HepG2 (cell line): Measurements from ENCODE around the gene CLIC1. TPM values are rescaled to one million over a fixed set of nuclear protein-coding genes. Genes with fewer than 3 reads are reported as not detected.

ENCODE experiments used
- BCL6 ChIP-seq: IDR thresholded peaks from 2 replicates; pipeline ENCODE4 v1.6.1; 2016; ENCODE audit warnings: missing genetic modification reagents, missing compliant biosample characterization
- HDAC6 ChIP-seq: fragments of 200-600 bp; sonication (generic); IDR thresholded peaks from 2 replicates; pipeline ENCODE4 v1.7.0; 2017; ENCODE audit warnings: mild to moderate bottlenecking, antibody characterized with exemption, low read length, low read depth
- HOXA5 ChIP-seq: sonication (generic); formaldehyde crosslinking; IDR thresholded peaks from 2 replicates; pipeline ENCODE4 v1.4.0; 2020; ENCODE audit warnings: missing genetic modification reagents
- IRX3 ChIP-seq: sonication (generic); formaldehyde crosslinking; IDR thresholded peaks from 2 replicates; pipeline ENCODE4 v1.8.1; 2023; ENCODE audit warnings: mild to moderate bottlenecking, low read depth, missing genetic modification reagents, borderline replicate concordance
- PAXIP1 ChIP-seq: sonication (generic); formaldehyde crosslinking; conservative IDR thresholded peaks from 2 replicates; pipeline ENCODE4 v1.4.0; 2020; ENCODE audit warnings: mild to moderate bottlenecking, missing genetic modification reagents, moderate library complexity
- RARA ChIP-seq: IDR thresholded peaks from 2 replicates; pipeline ENCODE4 v1.6.1; 2016; ENCODE audit warnings: missing genetic modification reagents, missing compliant biosample characterization
- TAF1 ChIP-seq: sonication (generic); formaldehyde crosslinking; IDR thresholded peaks from 2 replicates; pipeline ENCODE4 v1.4.0; 2020; ENCODE audit warnings: missing genetic modification reagents
- TGIF2 ChIP-seq: IDR thresholded peaks from 2 replicates; pipeline ENCODE4 v1.6.1; 2016; ENCODE audit warnings: control low read depth, missing compliant biosample characterization
- THAP7 ChIP-seq: sonication (generic); formaldehyde crosslinking; IDR thresholded peaks from 2 replicates; pipeline ENCODE4 v1.8.1; 2023; ENCODE audit warnings: mild to moderate bottlenecking, missing genetic modification reagents
- ZFP91 ChIP-seq: sonication (generic); formaldehyde crosslinking; IDR thresholded peaks from 2 replicates; pipeline ENCODE4 v1.9.0; 2022; ENCODE audit warnings: missing genetic modification reagents, mild to moderate bottlenecking, borderline replicate concordance
- ZNF101 ChIP-seq: sonication (generic); formaldehyde crosslinking; IDR thresholded peaks from 2 replicates; pipeline ENCODE4 v1.4.0; 2020; ENCODE audit warnings: mild to moderate bottlenecking, low read depth, missing genetic modification reagents, borderline replicate concordance
- ZNF121 ChIP-seq: sonication (generic); formaldehyde crosslinking; IDR thresholded peaks from 2 replicates; pipeline ENCODE4 v1.5.0; 2020; ENCODE audit warnings: mild to moderate bottlenecking, missing genetic modification reagents
- ZNF549 ChIP-seq: sonication (generic); formaldehyde crosslinking; IDR thresholded peaks from 2 replicates; pipeline ENCODE4 v1.5.0; 2020; ENCODE audit warnings: missing genetic modification reagents
- ZNF552 ChIP-seq: sonication (generic); formaldehyde crosslinking; IDR thresholded peaks from 2 replicates; pipeline ENCODE4 v1.9.0; 2022; ENCODE audit warnings: missing genetic modification reagents, mild to moderate bottlenecking, borderline replicate concordance
- ZNF777 ChIP-seq: sonication (generic); formaldehyde crosslinking; IDR thresholded peaks from 2 replicates; pipeline ENCODE4 v1.4.0; 2020; ENCODE audit warnings: missing genetic modification reagents
- polyA plus RNA-seq, 8 experiments: library from polyadenylated mRNA; depleted of rRNA in 3 of 8; stranded (reverse) in 7 of 8; unstranded in 1 of 8; fragments of >200 nt; fragmentation: Illumina TruSeq in 4 of 8; extraction: Trizol in 4 of 8; gene quantifications; 2 replicates each; pipeline versions ENCODE4 v1.2.1 to v1.2.3, GENCODE V29; 2011 to 2016; ENCODE audit warnings: low read depth in 4 of 8, missing spikeins in 1 of 8, mixed read lengths in 1 of 8; ENCODE audit not compliant: insufficient read depth in 1 of 8
- total RNA-seq, 5 experiments: library from RNA; depleted of rRNA; stranded (reverse); fragments of >200 nt; fragmentation: Illumina TruSeq; extraction: Trizol; gene quantifications; 2 replicates each; pipeline ENCODE4 v1.2.3, GENCODE V29; 2016; ENCODE audit warnings: low read depth in 1 of 5
- TF ChIP-seq, protein P1 (sequence below): sonication (generic); formaldehyde crosslinking; conservative IDR thresholded peaks from 2 replicates; pipeline ENCODE4 v1.8.0; 2022; ENCODE audit warnings: mild to moderate bottlenecking, moderate library complexity, missing genetic modification reagents
- TF ChIP-seq, protein P2 (sequence below): sonication (generic); formaldehyde crosslinking; IDR thresholded peaks from 2 replicates; pipeline ENCODE4 v1.4.0; 2020; ENCODE audit warnings: missing genetic modification reagents, borderline replicate concordance

The CLIC1 gene
- total and polyA plus RNA-seq, 2 of the 13 experiments (the other 11 are each of a cell fraction or from before 2014, with no cell fraction given), result 602 to 891 TPM

DNA sequence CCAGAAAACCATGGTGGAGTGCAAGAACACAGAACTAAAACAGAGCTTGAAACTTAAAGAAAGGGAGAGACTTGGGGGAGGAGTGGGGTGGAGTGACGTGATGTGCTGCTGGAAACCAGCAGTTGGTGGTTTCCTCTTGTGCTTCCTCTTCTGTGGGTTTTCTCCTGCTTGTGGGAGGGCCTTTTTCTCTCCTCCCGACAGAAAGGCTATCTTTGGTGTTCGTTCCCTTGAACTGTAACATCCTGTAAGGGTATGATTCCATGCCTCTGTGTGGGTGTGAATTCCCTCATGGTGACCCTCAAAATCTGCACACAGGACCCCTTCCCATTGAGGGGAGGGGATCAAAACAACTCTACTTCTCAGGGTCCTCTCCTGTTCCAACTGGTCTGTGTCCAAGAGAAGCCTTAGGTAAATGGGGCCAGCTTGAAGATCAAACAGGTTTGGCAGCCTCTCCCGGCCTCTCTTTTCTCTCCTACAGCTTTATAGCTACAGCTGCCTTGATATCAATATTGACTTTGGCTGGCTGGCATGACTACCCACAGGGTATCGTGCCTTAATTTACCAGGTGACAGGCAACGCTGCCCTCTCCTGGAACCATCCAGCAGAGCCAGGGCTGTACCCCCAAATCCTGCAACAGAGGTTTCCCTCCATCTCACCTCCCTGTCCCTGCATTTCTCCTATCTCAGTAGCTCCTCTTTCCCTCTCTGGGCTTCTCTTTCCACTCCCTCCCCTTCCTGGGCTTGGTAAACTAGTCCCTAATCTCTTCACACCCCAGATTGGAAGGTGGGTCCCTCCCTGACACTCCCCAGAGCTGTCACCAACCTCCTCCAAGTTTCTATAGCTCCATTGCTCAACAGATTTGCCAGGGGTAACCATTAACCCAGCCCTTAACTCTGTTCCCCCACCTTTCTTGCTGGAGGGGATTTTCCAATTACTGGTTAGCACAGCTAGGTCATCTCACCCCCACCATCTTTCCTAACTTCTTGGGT lies 2.0 kb upstream of the CLIC1 start (continued):
- peak; percentile 59 for TF ChIP-seq ZFP91 (CRISPR knock-in tag)
- TF ChIP-seq, protein P1, sequence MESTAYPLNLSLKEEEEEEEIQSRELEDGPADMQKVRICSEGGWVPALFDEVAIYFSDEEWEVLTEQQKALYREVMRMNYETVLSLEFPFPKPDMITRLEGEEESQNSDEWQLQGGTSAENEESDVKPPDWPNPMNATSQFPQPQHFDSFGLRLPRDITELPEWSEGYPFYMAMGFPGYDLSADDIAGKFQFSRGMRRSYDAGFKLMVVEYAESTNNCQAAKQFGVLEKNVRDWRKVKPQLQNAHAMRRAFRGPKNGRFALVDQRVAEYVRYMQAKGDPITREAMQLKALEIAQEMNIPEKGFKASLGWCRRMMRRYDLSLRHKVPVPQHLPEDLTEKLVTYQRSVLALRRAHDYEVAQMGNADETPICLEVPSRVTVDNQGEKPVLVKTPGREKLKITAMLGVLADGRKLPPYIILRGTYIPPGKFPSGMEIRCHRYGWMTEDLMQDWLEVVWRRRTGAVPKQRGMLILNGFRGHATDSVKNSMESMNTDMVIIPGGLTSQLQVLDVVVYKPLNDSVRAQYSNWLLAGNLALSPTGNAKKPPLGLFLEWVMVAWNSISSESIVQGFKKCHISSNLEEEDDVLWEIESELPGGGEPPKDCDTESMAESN (CRISPR knock-in tag), result peak; percentile 77
- TF ChIP-seq BCL6 (CRISPR knock-in tag), result peak; percentile 91
- TF ChIP-seq TAF1 (CRISPR knock-in tag), result no peak
- TF ChIP-seq ZNF101, result no peak
- TF ChIP-seq ZNF549 (CRISPR knock-in tag), result no peak
- no peak for TF ChIP-seq ZNF552
- TF ChIP-seq, protein P2, sequence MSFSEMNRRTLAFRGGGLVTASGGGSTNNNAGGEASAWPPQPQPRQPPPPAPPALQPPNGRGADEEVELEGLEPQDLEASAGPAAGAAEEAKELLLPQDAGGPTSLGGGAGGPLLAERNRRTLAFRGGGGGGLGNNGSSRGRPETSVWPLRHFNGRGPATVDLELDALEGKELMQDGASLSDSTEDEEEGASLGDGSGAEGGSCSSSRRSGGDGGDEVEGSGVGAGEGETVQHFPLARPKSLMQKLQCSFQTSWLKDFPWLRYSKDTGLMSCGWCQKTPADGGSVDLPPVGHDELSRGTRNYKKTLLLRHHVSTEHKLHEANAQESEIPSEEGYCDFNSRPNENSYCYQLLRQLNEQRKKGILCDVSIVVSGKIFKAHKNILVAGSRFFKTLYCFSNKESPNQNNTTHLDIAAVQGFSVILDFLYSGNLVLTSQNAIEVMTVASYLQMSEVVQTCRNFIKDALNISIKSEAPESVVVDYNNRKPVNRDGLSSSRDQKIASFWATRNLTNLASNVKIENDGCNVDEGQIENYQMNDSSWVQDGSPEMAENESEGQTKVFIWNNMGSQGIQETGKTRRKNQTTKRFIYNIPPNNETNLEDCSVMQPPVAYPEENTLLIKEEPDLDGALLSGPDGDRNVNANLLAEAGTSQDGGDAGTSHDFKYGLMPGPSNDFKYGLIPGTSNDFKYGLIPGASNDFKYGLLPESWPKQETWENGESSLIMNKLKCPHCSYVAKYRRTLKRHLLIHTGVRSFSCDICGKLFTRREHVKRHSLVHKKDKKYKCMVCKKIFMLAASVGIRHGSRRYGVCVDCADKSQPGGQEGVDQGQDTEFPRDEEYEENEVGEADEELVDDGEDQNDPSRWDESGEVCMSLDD (CRISPR knock-in tag), result peak; percentile 96
- no peak for TF ChIP-seq ZNF121 (CRISPR knock-in tag)
- TF ChIP-seq RARA (CRISPR knock-in tag), result peak; percentile 75
- peak; percentile 63; the same call in 1 of the 2 replicates for TF ChIP-seq THAP7 (CRISPR knock-in tag)
- peak; percentile 77 for TF ChIP-seq HOXA5 (CRISPR knock-in tag)
- peak; percentile 94 for TF ChIP-seq TGIF2 (CRISPR knock-in tag)
- peak; percentile 93 for TF ChIP-seq PAXIP1 (CRISPR knock-in tag)
- no peak for TF ChIP-seq HDAC6
- peak; percentile 76; the same call in 1 of the 2 replicates for TF ChIP-seq IRX3 (CRISPR knock-in tag)
- no peak for TF ChIP-seq ZNF777 (CRISPR knock-in tag)
